ENCODE data around the gene SIGLEC9. TPM values are rescaled to one million over a fixed set of nuclear protein-coding genes. Genes with fewer than 3 reads are reported as not detected.

The SIGLEC9 gene
- total RNA-seq, 2 donors from 2014 or later = not detected

GRCh38 chr19:51119611-51120010 is 5.1 kb upstream of the SIGLEC9 start:
- Histone ChIP-seq H3K9ac (ENCODE audit: extremely low read depth, low read length, poor library complexity, severe bottlenecking) (no peak overlapping the region), H3K27ac (ENCODE audit: low read depth, low read length) (no peak overlapping the region), H3K36me3 (ENCODE audit: control insufficient read depth, insufficient read depth, low read length) (no peaks in the 10 kb centered on the region), H3K4me3 (ENCODE audit: low read length) (no peak overlapping the region), H3K4me1 (ENCODE audit: control insufficient read depth, insufficient read depth, low read length) (no peaks in the 10 kb centered on the region), H3K9me3 (ENCODE audit: control insufficient read depth, low read length) (no peaks in the 10 kb centered on the region), H3K27me3 (ENCODE audit: control insufficient read depth, insufficient read depth, low read length, poor library complexity, severe bottlenecking) (peaks cover 4% of the 10 kb centered on the region)
- Mint-ChIP-seq H3K4me3 (no peak overlapping the region), H3K36me3 (ENCODE audit: low read depth) (no peaks in the 10 kb centered on the region), H3K27me3 (ENCODE audit: insufficient read depth) (peaks cover 31% of the 10 kb centered on the region), H3K9me3 (no peaks in the 10 kb centered on the region), H3K4me1 (peaks cover 6% of the 10 kb centered on the region), H3K27ac (no peak overlapping the region)
- 92 to 96% methylated on average over 4 to 6 of the region's 6 CpGs for WGBS, 2 experiments (ENCODE audit: insufficient coverage in 1 of 2, insufficient read length in 1 of 2)
- DNase-seq = no peak
- TF ChIP-seq, protein P1, sequence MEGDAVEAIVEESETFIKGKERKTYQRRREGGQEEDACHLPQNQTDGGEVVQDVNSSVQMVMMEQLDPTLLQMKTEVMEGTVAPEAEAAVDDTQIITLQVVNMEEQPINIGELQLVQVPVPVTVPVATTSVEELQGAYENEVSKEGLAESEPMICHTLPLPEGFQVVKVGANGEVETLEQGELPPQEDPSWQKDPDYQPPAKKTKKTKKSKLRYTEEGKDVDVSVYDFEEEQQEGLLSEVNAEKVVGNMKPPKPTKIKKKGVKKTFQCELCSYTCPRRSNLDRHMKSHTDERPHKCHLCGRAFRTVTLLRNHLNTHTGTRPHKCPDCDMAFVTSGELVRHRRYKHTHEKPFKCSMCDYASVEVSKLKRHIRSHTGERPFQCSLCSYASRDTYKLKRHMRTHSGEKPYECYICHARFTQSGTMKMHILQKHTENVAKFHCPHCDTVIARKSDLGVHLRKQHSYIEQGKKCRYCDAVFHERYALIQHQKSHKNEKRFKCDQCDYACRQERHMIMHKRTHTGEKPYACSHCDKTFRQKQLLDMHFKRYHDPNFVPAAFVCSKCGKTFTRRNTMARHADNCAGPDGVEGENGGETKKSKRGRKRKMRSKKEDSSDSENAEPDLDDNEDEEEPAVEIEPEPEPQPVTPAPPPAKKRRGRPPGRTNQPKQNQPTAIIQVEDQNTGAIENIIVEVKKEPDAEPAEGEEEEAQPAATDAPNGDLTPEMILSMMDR (conservative IDR thresholded peaks at IDR 0.05) = no peak

DNA sequence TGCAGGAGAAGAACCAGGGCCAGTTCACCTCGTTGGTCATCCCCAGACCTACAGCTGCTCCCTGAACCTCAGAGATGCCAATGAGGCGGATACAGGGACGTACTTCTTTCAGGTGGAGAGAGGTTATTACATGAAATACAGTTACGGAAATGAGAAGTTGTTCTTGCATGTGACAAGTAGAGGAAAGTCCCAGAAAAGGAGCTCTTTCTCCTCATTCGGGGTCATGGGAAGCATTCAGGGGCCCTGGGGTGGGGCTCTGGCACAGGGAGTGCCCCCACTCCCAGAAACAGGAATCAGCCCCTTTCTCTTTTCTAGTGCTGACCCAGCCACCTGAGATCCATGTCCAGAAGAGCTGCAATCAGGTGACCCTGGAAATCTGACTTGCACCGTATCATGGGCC is 4.5 kb upstream of the SIGLEC9 start:
- no peak for DNase-seq
- Mint-ChIP-seq H3K9me3 (no peaks in the 10 kb centered on the region), H3K36me3 (ENCODE audit: low read depth) (no peaks in the 10 kb centered on the region), H3K27me3 (ENCODE audit: insufficient read depth) (peaks cover 29% of the 10 kb centered on the region), H3K27ac (no peak overlapping the region), H3K4me3 (no peak overlapping the region), H3K4me1 (peaks cover 6% of the 10 kb centered on the region)
- Histone ChIP-seq H3K27ac (ENCODE audit: low read depth, low read length) (no peak overlapping the region), H3K9ac (ENCODE audit: extremely low read depth, low read length, poor library complexity, severe bottlenecking) (no peak overlapping the region), H3K4me1 (ENCODE audit: control insufficient read depth, insufficient read depth, low read length) (no peaks in the 10 kb centered on the region), H3K4me3 (ENCODE audit: low read length) (no peak overlapping the region), H3K9me3 (ENCODE audit: control insufficient read depth, low read length) (no peaks in the 10 kb centered on the region), H3K36me3 (ENCODE audit: control insufficient read depth, insufficient read depth, low read length) (no peaks in the 10 kb centered on the region), H3K27me3 (ENCODE audit: control insufficient read depth, insufficient read depth, low read length, poor library complexity, severe bottlenecking) (peaks cover 4% of the 10 kb centered on the region)
- TF ChIP-seq, protein P1 (conservative IDR thresholded peaks at IDR 0.05) = no peak
- 90 to 97% methylated on average over 5 to 6 of the region's 6 CpGs for WGBS, 2 experiments (ENCODE audit: insufficient coverage in 1 of 2, insufficient read length in 1 of 2)

GRCh38 chr19:51121257-51121656 is 3.4 kb upstream of the SIGLEC9 start:
- Mint-ChIP-seq H3K9me3 (no peaks in the 10 kb centered on the region), H3K4me1 (peaks cover 6% of the 10 kb centered on the region)

More at GRCh38 chr19:51121257-51121656, 3.4 kb upstream of the SIGLEC9 start:
- peaks cover 4% of the 10 kb centered on the region for H3K27me3 ChIP-seq (ENCODE audit: control insufficient read depth, insufficient read depth, low read length, poor library complexity, severe bottlenecking)
- TF ChIP-seq, protein P1 (conservative IDR thresholded peaks at IDR 0.05) = no peak
- H3K4me3 Mint-ChIP-seq = no peak overlapping the region
- no peak overlapping the region for H3K27ac Mint-ChIP-seq
- H3K36me3 Mint-ChIP-seq (ENCODE audit: low read depth) = no peaks in the 10 kb centered on the region
- H3K4me1 ChIP-seq (ENCODE audit: control insufficient read depth, insufficient read depth, low read length) = no peaks in the 10 kb centered on the region
- no peaks in the 10 kb centered on the region for H3K9me3 ChIP-seq (ENCODE audit: control insufficient read depth, low read length)
- no peak overlapping the region for H3K4me3 ChIP-seq (ENCODE audit: low read length)
- H3K9ac ChIP-seq (ENCODE audit: extremely low read depth, low read length, poor library complexity, severe bottlenecking) = no peak overlapping the region
- 92 to 100% methylated on average over 8 of the region's 8 CpGs for WGBS, 2 experiments (ENCODE audit: insufficient coverage in 1 of 2, insufficient read length in 1 of 2)
- H3K27ac ChIP-seq (ENCODE audit: low read depth, low read length) = no peak overlapping the region
- H3K36me3 ChIP-seq (ENCODE audit: control insufficient read depth, insufficient read depth, low read length) = no peaks in the 10 kb centered on the region
- no peak for DNase-seq
- peaks cover 21% of the 10 kb centered on the region for H3K27me3 Mint-ChIP-seq (ENCODE audit: insufficient read depth)

All from endodermal cell (in vitro differentiated cells).